ENCODE results near the gene MESP2. TPM values are rescaled to one million over a fixed set of nuclear protein-coding genes. Genes with fewer than 3 reads are reported as not detected.

MESP2 gene
- polyA plus RNA-seq, 1 donor from 2014 or later = not detected

DNA sequence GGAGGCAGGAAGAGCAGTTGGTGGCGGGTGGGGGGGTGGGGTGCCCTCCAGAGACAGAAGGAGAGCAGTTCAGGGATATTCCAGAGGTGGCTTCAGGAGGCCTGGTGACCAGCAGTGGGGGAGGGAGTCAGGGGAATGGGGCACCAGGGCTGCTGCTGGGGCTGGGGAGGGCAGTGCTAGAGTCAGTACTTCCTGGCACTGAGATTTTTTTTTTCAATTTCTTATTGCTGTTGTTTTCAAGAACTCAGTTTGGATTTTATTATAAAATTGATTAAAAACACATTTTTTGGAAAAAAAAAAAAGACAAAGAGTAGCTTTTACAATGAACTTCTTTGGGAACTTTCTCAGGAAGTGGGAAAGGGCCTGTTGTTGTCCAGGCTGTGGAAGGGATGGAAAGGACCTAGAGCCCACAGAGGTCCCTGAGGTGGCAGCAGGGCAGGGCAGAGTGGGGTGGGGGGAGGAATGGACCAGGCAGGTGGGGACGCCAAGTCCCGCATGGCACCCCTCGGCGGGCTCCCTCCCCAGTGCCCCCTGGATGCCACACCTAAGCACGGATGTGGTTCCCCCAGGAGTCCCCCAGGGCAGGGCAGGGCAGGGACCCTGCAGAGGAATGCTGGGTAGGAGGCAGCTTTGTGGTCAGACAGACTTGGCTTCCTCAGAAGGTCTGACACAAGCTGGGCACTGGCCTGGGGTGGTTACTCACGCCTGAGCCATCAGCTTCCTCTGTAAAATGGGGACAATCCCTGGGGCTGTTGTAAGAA lies 47.0 kb downstream of the MESP2 start:
- Histone ChIP-seq H3K4me3 (ENCODE audit: low read length) (no peak overlapping the region), H3K9ac (ENCODE audit: low read length) (no peak overlapping the region), H4K20me1 (ENCODE audit: insufficient read depth) (no peaks in the 10 kb centered on the region), H3K4me2 (ENCODE audit: low read length) (no peak overlapping the region), H3K9me3 (ENCODE audit: low read length) (no peaks in the 10 kb centered on the region), H3K27me3 (ENCODE audit: insufficient read depth, low read depth, low read length) (no peaks in the 10 kb centered on the region), H3F3A (ENCODE audit: insufficient read depth, low read length, poor library complexity, severe bottlenecking) (no peaks in the 10 kb centered on the region), H3K79me2 (replicated peaks; ENCODE audit: insufficient read depth, low read length) (no peaks in the 10 kb centered on the region), H2AFZ (ENCODE audit: low read depth, low read length) (no peak overlapping the region), H3K9me2 (ENCODE audit: insufficient read depth, low read length) (no peaks in the 10 kb centered on the region), H3K27ac (ENCODE audit: low read length) (no peak overlapping the region), H3K36me3 (ENCODE audit: insufficient read depth, low read length) (no peaks in the 10 kb centered on the region)
- TF ChIP-seq POLR2AphosphoS5 (IDR thresholded peaks at IDR 0.05) (no peak), TAF1 (IDR thresholded peaks at IDR 0.05; ENCODE audit: low read depth) (no peak), SMC3 (conservative IDR thresholded peaks at IDR 0.05; ENCODE audit: poor library complexity) (no peak), RAD21 (conservative IDR thresholded peaks at IDR 0.05) (no peak), MXI1 (conservative IDR thresholded peaks at IDR 0.05; ENCODE audit: poor library complexity, severe bottlenecking) (no peak), EP300 (conservative IDR thresholded peaks at IDR 0.05; ENCODE audit: poor library complexity, severe bottlenecking) (no peak), EZH2 (IDR thresholded peaks at IDR 0.05; ENCODE audit: borderline replicate concordance, insufficient read depth, low read length, poor library complexity, severe bottlenecking) (no peak)
- TF ChIP-seq, protein P1, sequence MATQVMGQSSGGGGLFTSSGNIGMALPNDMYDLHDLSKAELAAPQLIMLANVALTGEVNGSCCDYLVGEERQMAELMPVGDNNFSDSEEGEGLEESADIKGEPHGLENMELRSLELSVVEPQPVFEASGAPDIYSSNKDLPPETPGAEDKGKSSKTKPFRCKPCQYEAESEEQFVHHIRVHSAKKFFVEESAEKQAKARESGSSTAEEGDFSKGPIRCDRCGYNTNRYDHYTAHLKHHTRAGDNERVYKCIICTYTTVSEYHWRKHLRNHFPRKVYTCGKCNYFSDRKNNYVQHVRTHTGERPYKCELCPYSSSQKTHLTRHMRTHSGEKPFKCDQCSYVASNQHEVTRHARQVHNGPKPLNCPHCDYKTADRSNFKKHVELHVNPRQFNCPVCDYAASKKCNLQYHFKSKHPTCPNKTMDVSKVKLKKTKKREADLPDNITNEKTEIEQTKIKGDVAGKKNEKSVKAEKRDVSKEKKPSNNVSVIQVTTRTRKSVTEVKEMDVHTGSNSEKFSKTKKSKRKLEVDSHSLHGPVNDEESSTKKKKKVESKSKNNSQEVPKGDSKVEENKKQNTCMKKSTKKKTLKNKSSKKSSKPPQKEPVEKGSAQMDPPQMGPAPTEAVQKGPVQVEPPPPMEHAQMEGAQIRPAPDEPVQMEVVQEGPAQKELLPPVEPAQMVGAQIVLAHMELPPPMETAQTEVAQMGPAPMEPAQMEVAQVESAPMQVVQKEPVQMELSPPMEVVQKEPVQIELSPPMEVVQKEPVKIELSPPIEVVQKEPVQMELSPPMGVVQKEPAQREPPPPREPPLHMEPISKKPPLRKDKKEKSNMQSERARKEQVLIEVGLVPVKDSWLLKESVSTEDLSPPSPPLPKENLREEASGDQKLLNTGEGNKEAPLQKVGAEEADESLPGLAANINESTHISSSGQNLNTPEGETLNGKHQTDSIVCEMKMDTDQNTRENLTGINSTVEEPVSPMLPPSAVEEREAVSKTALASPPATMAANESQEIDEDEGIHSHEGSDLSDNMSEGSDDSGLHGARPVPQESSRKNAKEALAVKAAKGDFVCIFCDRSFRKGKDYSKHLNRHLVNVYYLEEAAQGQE (IDR thresholded peaks at IDR 0.05; ENCODE audit: borderline replicate concordance) = no peak
- TF ChIP-seq, protein P2, sequence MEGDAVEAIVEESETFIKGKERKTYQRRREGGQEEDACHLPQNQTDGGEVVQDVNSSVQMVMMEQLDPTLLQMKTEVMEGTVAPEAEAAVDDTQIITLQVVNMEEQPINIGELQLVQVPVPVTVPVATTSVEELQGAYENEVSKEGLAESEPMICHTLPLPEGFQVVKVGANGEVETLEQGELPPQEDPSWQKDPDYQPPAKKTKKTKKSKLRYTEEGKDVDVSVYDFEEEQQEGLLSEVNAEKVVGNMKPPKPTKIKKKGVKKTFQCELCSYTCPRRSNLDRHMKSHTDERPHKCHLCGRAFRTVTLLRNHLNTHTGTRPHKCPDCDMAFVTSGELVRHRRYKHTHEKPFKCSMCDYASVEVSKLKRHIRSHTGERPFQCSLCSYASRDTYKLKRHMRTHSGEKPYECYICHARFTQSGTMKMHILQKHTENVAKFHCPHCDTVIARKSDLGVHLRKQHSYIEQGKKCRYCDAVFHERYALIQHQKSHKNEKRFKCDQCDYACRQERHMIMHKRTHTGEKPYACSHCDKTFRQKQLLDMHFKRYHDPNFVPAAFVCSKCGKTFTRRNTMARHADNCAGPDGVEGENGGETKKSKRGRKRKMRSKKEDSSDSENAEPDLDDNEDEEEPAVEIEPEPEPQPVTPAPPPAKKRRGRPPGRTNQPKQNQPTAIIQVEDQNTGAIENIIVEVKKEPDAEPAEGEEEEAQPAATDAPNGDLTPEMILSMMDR (IDR thresholded peaks at IDR 0.05; ENCODE audit: poor library complexity, severe bottlenecking) = no peak

DNA sequence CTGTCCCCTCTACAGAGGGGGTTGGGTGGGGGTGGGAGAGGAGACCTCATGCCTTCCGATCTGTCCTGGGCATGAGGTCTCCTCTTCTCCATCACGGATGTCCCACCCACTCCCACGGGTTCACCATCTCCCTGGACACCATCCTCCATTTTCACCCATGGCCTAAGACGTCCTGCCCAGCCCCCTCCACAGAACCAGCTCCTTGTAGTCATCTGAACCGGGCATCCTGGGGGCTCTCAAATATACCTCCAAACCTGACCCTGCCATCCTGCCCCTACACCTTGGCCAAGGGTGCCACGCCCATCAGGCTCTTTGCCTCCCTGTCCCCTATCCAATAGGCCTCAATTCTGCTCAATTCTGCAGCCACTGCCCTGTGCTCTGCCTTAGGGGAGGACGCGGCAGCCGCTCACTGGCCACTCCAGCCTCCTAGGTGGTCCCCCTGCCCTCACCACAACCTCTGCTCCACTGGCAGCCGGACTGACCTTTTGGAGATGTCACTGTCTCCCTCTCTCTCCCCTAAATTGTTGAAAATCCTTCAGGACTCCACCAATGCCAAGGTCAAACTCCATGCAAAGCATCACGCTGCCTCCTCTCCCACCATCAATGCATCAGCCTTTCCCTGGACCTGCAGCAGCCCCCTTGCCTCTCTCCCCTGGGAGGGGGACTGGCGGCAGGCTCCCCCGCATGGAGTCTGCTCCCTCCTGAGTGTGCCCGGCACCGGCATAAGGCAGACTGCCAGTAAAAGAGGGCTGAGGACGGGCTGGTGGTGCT lies 47.9 kb downstream of the MESP2 start:
- H4K20me1 ChIP-seq (ENCODE audit: insufficient read depth) = no peaks in the 10 kb centered on the region
- no peak overlapping the region for H3K27ac ChIP-seq (ENCODE audit: low read length)
- no peaks in the 10 kb centered on the region for H3F3A ChIP-seq (ENCODE audit: insufficient read depth, low read length, poor library complexity, severe bottlenecking)
- H3K9me3 ChIP-seq (ENCODE audit: low read length) = no peaks in the 10 kb centered on the region
- H3K27me3 ChIP-seq (ENCODE audit: insufficient read depth, low read depth, low read length) = no peaks in the 10 kb centered on the region
- no peak for TF ChIP-seq EP300 (conservative IDR thresholded peaks at IDR 0.05; ENCODE audit: poor library complexity, severe bottlenecking)
- no peak for TF ChIP-seq RAD21 (conservative IDR thresholded peaks at IDR 0.05)
- TF ChIP-seq, protein P2 (IDR thresholded peaks at IDR 0.05; ENCODE audit: poor library complexity, severe bottlenecking) = no peak
- no peak for TF ChIP-seq TAF1 (IDR thresholded peaks at IDR 0.05; ENCODE audit: low read depth)
- no peak for TF ChIP-seq POLR2AphosphoS5 (IDR thresholded peaks at IDR 0.05)
- TF ChIP-seq MXI1 (conservative IDR thresholded peaks at IDR 0.05; ENCODE audit: poor library complexity, severe bottlenecking) = no peak
- no peak for TF ChIP-seq SMC3 (conservative IDR thresholded peaks at IDR 0.05; ENCODE audit: poor library complexity)
- TF ChIP-seq EZH2 (IDR thresholded peaks at IDR 0.05; ENCODE audit: borderline replicate concordance, insufficient read depth, low read length, poor library complexity, severe bottlenecking) = no peak
- TF ChIP-seq, protein P1 (IDR thresholded peaks at IDR 0.05; ENCODE audit: borderline replicate concordance) = no peak
- no peaks in the 10 kb centered on the region for H3K9me2 ChIP-seq (ENCODE audit: insufficient read depth, low read length)
- H3K9ac ChIP-seq (ENCODE audit: low read length) = no peak overlapping the region
- H2AFZ ChIP-seq (ENCODE audit: low read depth, low read length) = no peak overlapping the region
- H3K4me3 ChIP-seq (ENCODE audit: low read length) = no peak overlapping the region
- H3K36me3 ChIP-seq (ENCODE audit: insufficient read depth, low read length) = no peaks in the 10 kb centered on the region
- H3K79me2 ChIP-seq (replicated peaks; ENCODE audit: insufficient read depth, low read length) = no peaks in the 10 kb centered on the region
- no peak overlapping the region for H3K4me2 ChIP-seq (ENCODE audit: low read length)

Measured in neural cell (in vitro differentiated cells).